Spinal cord (tissue), 10 donors: ENCODE results near the gene IFI6. TPM values are rescaled to one million over a fixed set of nuclear protein-coding genes. Genes with fewer than 3 reads are reported as not detected.
A peak's percentile ranks its signal among the peaks of the same experiment; 100 is the strongest.

ENCODE experiments used
- DNase-seq, 6 donors: peaks; one replicate each; pipeline versions ENCODE4 v3.0.0 to v3.0.0-alpha.2; 2013 to 2015; ENCODE audit warnings: low spot score in 6 of 6, low read depth in 4 of 6
- H3K27ac ChIP-seq: one replicate; pipeline ENCODE4 v1.5.1; 2013; ENCODE audit warnings: low read depth, low read length, control low read depth
- H3K27me3 ChIP-seq: one replicate; pipeline ENCODE4 v1.6.1; 2013; ENCODE audit warnings: low read length; ENCODE audit not compliant: control insufficient read depth, insufficient read depth
- H3K36me3 ChIP-seq: one replicate; pipeline ENCODE4 v1.6.1; 2013; ENCODE audit warnings: low read length; ENCODE audit not compliant: control insufficient read depth, insufficient read depth
- H3K4me1 ChIP-seq: one replicate; pipeline ENCODE4 v1.6.1; 2013; ENCODE audit warnings: low read length; ENCODE audit not compliant: control insufficient read depth, insufficient read depth
- H3K4me3 ChIP-seq: one replicate; pipeline ENCODE4 v1.5.1; 2013; ENCODE audit warnings: low read depth, low read length, control low read depth
- H3K9me3 ChIP-seq: one replicate; pipeline ENCODE4 v1.6.1; 2013; ENCODE audit warnings: low read length; ENCODE audit not compliant: control insufficient read depth, insufficient read depth
- WGBS: methylation state at CpG from one replicate; pipeline ENCODE4 v1.1.5; 2013; ENCODE audit warnings: missing lambda C conversion rate; ENCODE audit not compliant: insufficient coverage; 5-methylcytosine and 5-hydroxymethylcytosine counted together
- polyA plus RNA-seq, 2 donors: library from polyadenylated mRNA; unstranded; fragments of 120-200 nt; gene quantifications; one replicate each; pipeline ENCODE4 v1.2.1, GENCODE V29; 2013; ENCODE audit not compliant: insufficient read length in 2 of 2
- total RNA-seq, 2 donors: library from RNA; depleted of rRNA in 1 of 2; stranded (reverse); fragments of 120-200 nt in 1 of 2; fragments of >200 nt in 1 of 2; gene quantifications; one replicate each; pipeline versions ENCODE4 v1.2.3 to v1.2.4, GENCODE V29; 2013 to 2014
- donor health status: healthy.

IFI6 gene
- total and polyA plus RNA-seq, 4 donors, result 87.6 to 247 (median 115) TPM

GRCh38 chr1:27664291-27664690 is 7.7 kb downstream of the IFI6 start:
- H3K4me3 ChIP-seq, result no peak overlapping the region
- peaks cover 6% of the 10 kb centered on the region for H3K36me3 ChIP-seq
- peaks cover 23% of the 10 kb centered on the region for H3K4me1 ChIP-seq
- no peak for DNase-seq
- no peaks in the 10 kb centered on the region for H3K27me3 ChIP-seq
- H3K27ac ChIP-seq, result no peak overlapping the region
- WGBS, result 79% methylated on average over 8 of the region's 8 CpGs
- no peaks in the 10 kb centered on the region for H3K9me3 ChIP-seq

- WGBS, result 17% methylated on average over 10 of the region's 12 CpGs
- peaks cover 22% of the 10 kb centered on the region for H3K4me1 ChIP-seq
These were observed 9.1 kb downstream of the IFI6 start for GRCh38 chr1:27662707-27663393.

GRCh38 chr1:27662261-27662660 is 9.7 kb downstream of the IFI6 start:
- peaks cover 3% of the 10 kb centered on the region for H3K36me3 ChIP-seq
- 59% methylated on average over 5 of the region's 5 CpGs for WGBS
- no peak overlapping the region for H3K4me3 ChIP-seq
- DNase-seq, result peak in 2 of 6 donors; percentile 23 to 71
- H3K27me3 ChIP-seq, result no peaks in the 10 kb centered on the region
- peak overlapping the region; percentile 79 for H3K27ac ChIP-seq
- H3K4me1 ChIP-seq, result peaks cover 22% of the 10 kb centered on the region
- no peaks in the 10 kb centered on the region for H3K9me3 ChIP-seq

More at GRCh38 chr1:27662707-27663393, 9.1 kb downstream of the IFI6 start:
- H3K4me3 ChIP-seq, result no peak overlapping the region
- H3K36me3 ChIP-seq, result peaks cover 3% of the 10 kb centered on the region
- H3K27ac ChIP-seq, result peak overlapping the region; percentile 79
- DNase-seq, result peak; percentile 72 to 96 (median 85)
- H3K27me3 ChIP-seq, result no peaks in the 10 kb centered on the region
- H3K9me3 ChIP-seq, result no peaks in the 10 kb centered on the region

- 98% methylated on average over 7 of the region's 8 CpGs for WGBS
- peaks cover 22% of the 10 kb centered on the region for H3K4me1 ChIP-seq
- no peak for DNase-seq
- no peak overlapping the region for H3K4me3 ChIP-seq
- H3K36me3 ChIP-seq, result no peaks in the 10 kb centered on the region
- no peaks in the 10 kb centered on the region for H3K27me3 ChIP-seq
- no peak overlapping the region for H3K27ac ChIP-seq
- H3K9me3 ChIP-seq, result no peaks in the 10 kb centered on the region
These were observed 10.4 kb downstream of the IFI6 start for GRCh38 chr1:27661412-27662075.

- peaks cover 29% of the 10 kb centered on the region for H3K4me1 ChIP-seq
- H3K27me3 ChIP-seq, result no peaks in the 10 kb centered on the region
- 76% methylated on average over 9 of the region's 10 CpGs for WGBS
- H3K27ac ChIP-seq, result peak overlapping the region; percentile 61
- H3K9me3 ChIP-seq, result no peaks in the 10 kb centered on the region
- no peaks in the 10 kb centered on the region for H3K36me3 ChIP-seq
- DNase-seq, result no peak
- peak overlapping the region; percentile 20 for H3K4me3 ChIP-seq
These were observed 11.6 kb downstream of the IFI6 start for GRCh38 chr1:27660300-27660835.

- no peaks in the 10 kb centered on the region for H3K27me3 ChIP-seq
- H3K4me3 ChIP-seq, result peak overlapping the region; percentile 20
- peaks cover 33% of the 10 kb centered on the region for H3K4me1 ChIP-seq
- no peaks in the 10 kb centered on the region for H3K9me3 ChIP-seq
- 5% methylated on average over 65 of the region's 78 CpGs for WGBS
- H3K36me3 ChIP-seq, result no peaks in the 10 kb centered on the region
- DNase-seq, result peak in 2 of 6 donors; percentile 91 to 92
- peak overlapping the region; percentile 61 for H3K27ac ChIP-seq
These were observed 12.3 kb downstream of the IFI6 start for GRCh38 chr1:27659497-27660299.

GRCh38 chr1:27658951-27659496 is 13.0 kb downstream of the IFI6 start:
- Histone ChIP-seq H3K9me3 (no peaks in the 10 kb centered on the region), H3K27me3 (no peaks in the 10 kb centered on the region), H3K4me3 (peak overlapping the region; percentile 20), H3K4me1 (peaks cover 33% of the 10 kb centered on the region), H3K27ac (peak overlapping the region; percentile 22), H3K36me3 (no peaks in the 10 kb centered on the region)
- 68% methylated on average over 6 of the region's 7 CpGs for WGBS
- no peak for DNase-seq

- 86% methylated on average over 6 of the region's 7 CpGs for WGBS
These were observed 15.7 kb downstream of the IFI6 start for GRCh38 chr1:27656157-27656893.

More at GRCh38 chr1:27656157-27656893, 15.7 kb downstream of the IFI6 start:
- H3K9me3 ChIP-seq, result no peaks in the 10 kb centered on the region
- H3K27ac ChIP-seq, result no peak overlapping the region
- H3K4me3 ChIP-seq, result no peak overlapping the region
- peaks cover 22% of the 10 kb centered on the region for H3K4me1 ChIP-seq
- H3K27me3 ChIP-seq, result no peaks in the 10 kb centered on the region
- DNase-seq, result no peak
- no peaks in the 10 kb centered on the region for H3K36me3 ChIP-seq
